Right atrium auricular region (tissue), 2 donors: ENCODE measurements around the gene LUZP2. TPM values are rescaled to one million over a fixed set of nuclear protein-coding genes. Genes with fewer than 3 reads are reported as not detected.

Experiments
- DNase-seq: peaks from one replicate; pipeline ENCODE4 v3.0.0-alpha.2; 2019; ENCODE audit warnings: low spot score
- H3K27ac ChIP-seq, 2 donors: fragments of 200-600 bp; sonication (generic); 1 replicate in 1 of 2; 2 replicates in 1 of 2; pipeline ENCODE4 v1.5.1; 2016 to 2019
- H3K27me3 ChIP-seq, 2 donors: fragments of 200-600 bp; sonication (generic); one replicate each; pipeline versions ENCODE4 v1.5.1 to v1.6.0; 2017 to 2019
- H3K36me3 ChIP-seq: fragments of 200-600 bp; sonication (generic); one replicate; pipeline ENCODE4 v1.5.1; 2016
- H3K4me1 ChIP-seq, 2 donors: fragments of 200-600 bp; sonication (generic); one replicate each; pipeline versions ENCODE4 v1.5.1 to v1.6.0; 2017 to 2019
- H3K4me3 ChIP-seq, 2 donors: fragments of 200-600 bp; sonication (generic); 1 replicate in 1 of 2; 2 replicates in 1 of 2; pipeline ENCODE4 v1.5.1; 2017 to 2019; ENCODE audit warnings: mild to moderate bottlenecking in 1 of 2, moderate library complexity in 1 of 2
- H3K9me3 ChIP-seq, 2 donors: fragments of 200-600 bp; sonication (generic); one replicate each; pipeline ENCODE4 v1.5.1; 2019
- total RNA-seq, 2 donors: library from RNA; depleted of rRNA; stranded (reverse); fragments of >200 nt; gene quantifications; one replicate each; pipeline ENCODE4 v1.1.0, GENCODE V29; 2016
- TF ChIP-seq, protein P1 (sequence below), 2 donors: fragments of 200-600 bp; sonication (generic); IDR thresholded peaks; one replicate each; pipeline ENCODE4 v1.5.1; 2019; ENCODE audit warnings: antibody characterized with exemption in 2 of 2

Gene LUZP2
- total RNA-seq, 2 donors from 2014 or later = 0.19 TPM; not detected in 1

DNA sequence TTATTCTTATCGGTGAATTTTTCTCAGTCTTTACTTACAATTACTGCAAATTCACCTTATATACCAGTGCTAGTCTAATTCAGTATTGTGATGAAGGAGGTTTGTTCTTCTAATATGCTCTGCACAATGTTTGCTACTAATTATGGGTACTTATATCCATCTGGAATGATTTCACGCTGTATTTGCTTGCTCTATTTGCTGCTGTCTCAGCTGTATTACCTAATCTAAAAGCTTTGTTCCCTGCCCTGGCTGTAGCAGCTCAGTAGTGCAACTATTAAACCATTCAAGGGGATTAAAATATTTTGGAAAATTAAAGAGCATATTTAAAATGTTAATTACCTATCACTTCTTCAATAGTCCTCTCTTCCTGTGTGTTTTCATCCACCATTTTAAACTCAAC lies 375.3 kb downstream of the LUZP2 start:
- Histone ChIP-seq H3K36me3 (no peaks in the 10 kb centered on the region), H3K27me3 (no peaks in the 10 kb centered on the region), H3K4me1 (no peaks in the 10 kb centered on the region), H3K9me3 (no peaks in the 10 kb centered on the region), H3K27ac (no peak overlapping the region), H3K4me3 (no peak overlapping the region)
- TF ChIP-seq, protein P1, sequence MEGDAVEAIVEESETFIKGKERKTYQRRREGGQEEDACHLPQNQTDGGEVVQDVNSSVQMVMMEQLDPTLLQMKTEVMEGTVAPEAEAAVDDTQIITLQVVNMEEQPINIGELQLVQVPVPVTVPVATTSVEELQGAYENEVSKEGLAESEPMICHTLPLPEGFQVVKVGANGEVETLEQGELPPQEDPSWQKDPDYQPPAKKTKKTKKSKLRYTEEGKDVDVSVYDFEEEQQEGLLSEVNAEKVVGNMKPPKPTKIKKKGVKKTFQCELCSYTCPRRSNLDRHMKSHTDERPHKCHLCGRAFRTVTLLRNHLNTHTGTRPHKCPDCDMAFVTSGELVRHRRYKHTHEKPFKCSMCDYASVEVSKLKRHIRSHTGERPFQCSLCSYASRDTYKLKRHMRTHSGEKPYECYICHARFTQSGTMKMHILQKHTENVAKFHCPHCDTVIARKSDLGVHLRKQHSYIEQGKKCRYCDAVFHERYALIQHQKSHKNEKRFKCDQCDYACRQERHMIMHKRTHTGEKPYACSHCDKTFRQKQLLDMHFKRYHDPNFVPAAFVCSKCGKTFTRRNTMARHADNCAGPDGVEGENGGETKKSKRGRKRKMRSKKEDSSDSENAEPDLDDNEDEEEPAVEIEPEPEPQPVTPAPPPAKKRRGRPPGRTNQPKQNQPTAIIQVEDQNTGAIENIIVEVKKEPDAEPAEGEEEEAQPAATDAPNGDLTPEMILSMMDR (IDR thresholded peaks at IDR 0.05) = no peak
- DNase-seq = no peak

DNA sequence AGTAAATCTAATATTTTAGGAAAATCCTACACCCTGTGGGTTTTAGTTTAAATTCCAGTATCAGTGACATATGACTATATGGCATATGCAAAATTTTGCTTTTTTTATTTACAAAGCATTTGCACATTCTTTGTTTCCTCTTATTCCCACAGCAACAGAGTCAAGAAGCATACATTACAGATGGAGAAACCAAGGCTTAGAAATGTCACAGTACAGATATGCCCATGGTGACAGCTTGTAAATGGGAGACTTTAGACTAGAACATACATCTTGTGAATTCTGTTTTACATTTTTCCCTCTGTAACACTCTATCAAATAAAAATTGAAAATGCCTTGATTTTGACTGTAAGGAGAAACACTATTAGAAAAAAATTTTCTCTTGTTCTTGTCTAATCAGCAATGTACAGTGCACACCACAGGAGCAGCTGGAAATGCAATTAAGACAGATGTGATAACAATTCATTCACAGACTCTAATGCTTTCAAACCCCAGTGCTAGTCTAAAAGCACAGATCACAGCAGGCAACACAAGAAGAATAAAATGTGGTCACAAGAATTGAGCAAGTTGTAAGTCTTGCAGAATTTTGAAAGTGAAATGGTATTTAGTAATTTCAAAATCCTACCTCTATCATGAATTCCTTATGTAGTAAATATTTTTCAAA lies 375.9 kb downstream of the LUZP2 start:
- no peaks in the 10 kb centered on the region for H3K9me3 ChIP-seq
- TF ChIP-seq, protein P1 (IDR thresholded peaks at IDR 0.05) = no peak
- H3K36me3 ChIP-seq = no peaks in the 10 kb centered on the region
- H3K27me3 ChIP-seq = no peaks in the 10 kb centered on the region
- no peak overlapping the region for H3K27ac ChIP-seq
- H3K4me3 ChIP-seq = no peak overlapping the region
- H3K4me1 ChIP-seq = no peaks in the 10 kb centered on the region
- DNase-seq = no peak

DNA sequence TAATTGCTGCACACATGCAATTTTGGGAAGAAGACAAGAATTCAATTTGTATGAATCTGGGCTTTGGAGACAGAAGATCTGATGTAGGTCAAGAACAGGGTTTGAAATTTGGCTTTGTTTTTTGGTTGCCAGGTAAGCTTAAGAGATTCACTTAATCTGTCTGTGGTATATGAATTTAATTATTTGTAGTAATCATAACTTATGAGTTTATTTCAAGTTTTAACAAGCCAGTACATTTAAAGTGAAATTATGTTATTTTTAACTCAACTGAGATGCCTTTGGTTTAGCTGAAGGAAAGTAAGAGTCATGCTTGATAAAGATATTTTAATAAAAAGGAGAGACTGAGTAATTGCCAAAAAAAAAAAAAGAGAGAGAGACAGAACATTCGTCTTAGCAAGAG lies 384.1 kb downstream of the LUZP2 start:
- Histone ChIP-seq H3K4me1 (no peaks in the 10 kb centered on the region), H3K27ac (no peak overlapping the region), H3K4me3 (no peak overlapping the region), H3K9me3 (no peaks in the 10 kb centered on the region), H3K27me3 (no peaks in the 10 kb centered on the region), H3K36me3 (no peaks in the 10 kb centered on the region)
- no peak for DNase-seq
- TF ChIP-seq, protein P1 (IDR thresholded peaks at IDR 0.05) = no peak

DNA sequence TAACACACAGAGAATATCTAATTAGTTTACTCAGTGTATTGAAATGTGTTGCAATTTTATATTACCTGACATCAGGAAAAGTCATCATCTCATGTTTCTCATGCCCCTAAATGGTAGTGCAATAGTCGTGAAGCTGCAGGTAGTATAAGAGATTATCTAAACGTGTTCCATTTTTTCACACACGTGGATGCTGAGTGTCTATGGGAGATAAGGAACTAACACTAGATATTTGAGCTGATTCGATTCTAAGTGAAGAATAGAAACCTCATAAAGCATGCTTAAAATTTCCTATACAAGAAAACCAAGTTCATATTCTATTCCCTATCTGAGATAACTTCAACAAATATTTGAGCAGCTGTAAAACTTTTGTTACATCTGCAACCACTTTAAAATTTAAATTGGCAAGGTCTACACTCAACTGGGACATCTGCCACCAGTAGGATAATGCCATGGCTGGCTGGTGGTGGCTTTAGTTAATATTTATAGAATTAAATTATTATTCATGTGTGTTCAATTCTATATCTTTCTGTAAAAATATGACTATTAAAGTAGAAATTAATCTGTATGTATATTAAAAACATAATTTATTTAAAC lies 388.8 kb downstream of the LUZP2 start:
- H3K9me3 ChIP-seq = no peaks in the 10 kb centered on the region
- no peaks in the 10 kb centered on the region for H3K27me3 ChIP-seq
- no peak for DNase-seq
- TF ChIP-seq, protein P1 (IDR thresholded peaks at IDR 0.05) = no peak
- H3K27ac ChIP-seq = no peak overlapping the region
- no peaks in the 10 kb centered on the region for H3K36me3 ChIP-seq
- no peaks in the 10 kb centered on the region for H3K4me1 ChIP-seq
- H3K4me3 ChIP-seq = no peak overlapping the region

DNA sequence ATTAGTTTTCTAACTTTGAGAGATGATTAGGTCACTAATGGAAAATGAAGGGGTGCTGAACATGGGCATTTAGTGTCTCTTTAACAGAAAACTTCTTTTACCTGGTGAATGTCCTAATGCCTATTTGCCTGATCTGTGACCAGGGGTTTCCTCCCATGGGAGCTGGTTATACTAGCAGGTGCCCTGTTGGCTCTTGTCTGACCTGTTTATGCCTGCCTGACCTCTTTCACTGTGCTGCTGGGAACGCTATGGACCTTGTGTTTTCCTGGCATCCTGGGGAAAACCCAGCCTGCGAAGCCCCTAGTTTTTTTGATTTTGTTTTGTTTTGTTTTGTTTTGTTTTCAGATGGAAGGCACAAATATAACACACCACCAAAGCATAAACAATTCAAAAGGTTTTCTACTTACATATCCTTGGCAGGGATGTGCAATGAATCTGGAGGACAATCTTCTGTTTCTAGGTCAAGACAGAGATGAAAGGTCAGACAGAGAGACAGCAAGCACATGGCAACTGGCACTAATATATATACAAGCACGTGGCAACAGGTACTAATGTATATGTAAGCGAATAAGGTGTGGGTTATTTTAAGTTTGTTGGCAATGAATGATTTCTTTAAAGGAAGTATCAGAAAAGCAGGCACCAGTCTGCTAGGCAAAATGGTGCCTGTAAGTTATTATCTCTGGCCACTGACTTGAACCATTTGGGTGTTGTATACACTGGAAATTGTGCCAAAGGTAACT lies 390.2 kb downstream of the LUZP2 start:
- H3K4me1 ChIP-seq = no peaks in the 10 kb centered on the region
- DNase-seq = no peak
- TF ChIP-seq, protein P1 (IDR thresholded peaks at IDR 0.05) = no peak
- no peak overlapping the region for H3K27ac ChIP-seq
- no peaks in the 10 kb centered on the region for H3K27me3 ChIP-seq
- no peaks in the 10 kb centered on the region for H3K36me3 ChIP-seq
- H3K4me3 ChIP-seq = no peak overlapping the region
- no peaks in the 10 kb centered on the region for H3K9me3 ChIP-seq
